Large intestine (tissue), 3 donors: ENCODE results near the gene CCDC134. TPM values are rescaled to one million over a fixed set of nuclear protein-coding genes. Genes with fewer than 3 reads are reported as not detected.

Experiments
- DNase-seq, 2 donors: peaks; one replicate each; pipeline versions ENCODE4 v3.0.0 to v3.0.0-alpha.2; 2013
- H3K27ac ChIP-seq: one replicate; pipeline ENCODE4 v1.5.1; 2013; ENCODE audit warnings: low read length
- H3K27me3 ChIP-seq: 2 replicates; pipeline ENCODE4 v1.6.1; 2013; ENCODE audit warnings: low read length; ENCODE audit not compliant: control insufficient read depth, insufficient read depth
- H3K36me3 ChIP-seq: 2 replicates; pipeline ENCODE4 v1.6.1; 2013; ENCODE audit warnings: low read length; ENCODE audit not compliant: control insufficient read depth, insufficient read depth
- H3K4me1 ChIP-seq: one replicate; pipeline ENCODE4 v1.6.1; 2013; ENCODE audit warnings: low read length; ENCODE audit not compliant: control insufficient read depth, insufficient read depth
- H3K4me3 ChIP-seq: one replicate; pipeline ENCODE4 v1.5.1; 2013; ENCODE audit warnings: low read length
- H3K9me3 ChIP-seq: one replicate; pipeline ENCODE4 v1.6.1; 2013; ENCODE audit warnings: mild to moderate bottlenecking, low read depth, low read length, moderate library complexity; ENCODE audit not compliant: control insufficient read depth
- WGBS: methylation state at CpG from one replicate; pipeline ENCODE4 v1.1.5; 2013; ENCODE audit warnings: low lambda C conversion rate; ENCODE audit not compliant: insufficient coverage; 5-methylcytosine and 5-hydroxymethylcytosine counted together
- polyA plus RNA-seq: library from polyadenylated mRNA; unstranded; fragments of 120-200 nt; gene quantifications from one replicate; pipeline ENCODE4 v1.2.1, GENCODE V29; 2013

The CCDC134 gene
- polyA plus RNA-seq, 1 donor, result 7.2 TPM

- no peaks in the 10 kb centered on the region for H3K27me3 ChIP-seq
- DNase-seq, result no peak
- H3K4me1 ChIP-seq, result no peaks in the 10 kb centered on the region
- H3K36me3 ChIP-seq, result peaks cover 32% of the 10 kb centered on the region
- 100% methylated on average over 1 of the region's 12 CpGs for WGBS
- H3K9me3 ChIP-seq, result no peaks in the 10 kb centered on the region
- H3K27ac ChIP-seq, result no peak overlapping the region
- H3K4me3 ChIP-seq, result no peak overlapping the region
These were observed 9.5 kb downstream of the CCDC134 start for GRCh38 chr22:41810022-41810421.

- H3K4me1 ChIP-seq, result no peaks in the 10 kb centered on the region
- H3K36me3 ChIP-seq, result peaks cover 39% of the 10 kb centered on the region
- DNase-seq, result no peak
- H3K9me3 ChIP-seq, result no peaks in the 10 kb centered on the region
- WGBS, result no CpG with 5 or more reads among the region's 16 CpGs
- H3K27ac ChIP-seq, result no peak overlapping the region
- no peaks in the 10 kb centered on the region for H3K27me3 ChIP-seq
- no peak overlapping the region for H3K4me3 ChIP-seq
These were observed 12.5 kb downstream of the CCDC134 start for GRCh38 chr22:41812805-41813545.

DNA sequence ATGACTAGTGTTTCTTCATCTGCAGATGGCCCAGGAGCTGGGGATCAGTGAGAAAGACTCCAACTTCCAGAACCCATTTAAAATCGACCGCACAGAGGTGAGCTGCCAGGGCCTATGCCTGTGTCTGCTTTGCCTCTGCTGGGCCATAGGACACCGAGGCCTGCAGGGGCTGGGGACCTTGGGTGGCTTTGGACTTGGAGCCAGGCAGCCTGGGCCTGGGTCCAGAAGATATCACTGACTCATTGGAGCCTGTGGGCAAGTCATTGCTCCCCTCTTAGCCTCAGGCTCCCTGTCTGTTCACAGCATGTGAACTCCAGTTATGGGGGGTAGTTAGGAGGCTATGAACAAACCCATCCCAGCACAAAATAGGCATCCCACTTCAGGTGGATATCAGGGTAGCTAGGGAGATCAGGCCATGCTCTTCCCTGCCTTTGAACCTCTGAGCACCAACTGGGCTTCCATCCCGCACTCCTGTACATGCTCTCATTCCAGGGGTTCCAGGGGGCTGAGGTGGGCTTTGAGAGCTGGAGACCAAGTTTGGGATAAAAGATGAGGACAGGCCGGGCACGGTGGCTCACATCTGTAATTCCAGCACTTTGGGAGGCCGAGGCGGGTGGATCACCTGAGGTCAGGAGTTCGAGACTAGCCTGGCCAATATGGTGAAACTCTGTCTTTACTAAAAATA, 13.4 kb downstream of the CCDC134 start:
- Histone ChIP-seq H3K9me3 (no peaks in the 10 kb centered on the region), H3K27ac (no peak overlapping the region), H3K27me3 (no peaks in the 10 kb centered on the region), H3K4me1 (no peaks in the 10 kb centered on the region), H3K4me3 (no peak overlapping the region), H3K36me3 (peaks cover 38% of the 10 kb centered on the region)
- no peak for DNase-seq
- no CpG with 5 or more reads among the region's 9 CpGs for WGBS

GRCh38 chr22:41815716-41816115, 15.2 kb downstream of the CCDC134 start:
- no CpG with 5 or more reads among the region's 3 CpGs for WGBS
- no peak overlapping the region for H3K27ac ChIP-seq
- DNase-seq, result no peak
- H3K36me3 ChIP-seq, result peaks cover 32% of the 10 kb centered on the region
- no peaks in the 10 kb centered on the region for H3K4me1 ChIP-seq
- H3K4me3 ChIP-seq, result no peak overlapping the region
- H3K9me3 ChIP-seq, result no peaks in the 10 kb centered on the region
- H3K27me3 ChIP-seq, result no peaks in the 10 kb centered on the region

- WGBS, result no CpG with 5 or more reads among the region's 1 CpG
- peaks cover 28% of the 10 kb centered on the region for H3K36me3 ChIP-seq
These were observed 15.8 kb downstream of the CCDC134 start for GRCh38 chr22:41816241-41816640.

DNA sequence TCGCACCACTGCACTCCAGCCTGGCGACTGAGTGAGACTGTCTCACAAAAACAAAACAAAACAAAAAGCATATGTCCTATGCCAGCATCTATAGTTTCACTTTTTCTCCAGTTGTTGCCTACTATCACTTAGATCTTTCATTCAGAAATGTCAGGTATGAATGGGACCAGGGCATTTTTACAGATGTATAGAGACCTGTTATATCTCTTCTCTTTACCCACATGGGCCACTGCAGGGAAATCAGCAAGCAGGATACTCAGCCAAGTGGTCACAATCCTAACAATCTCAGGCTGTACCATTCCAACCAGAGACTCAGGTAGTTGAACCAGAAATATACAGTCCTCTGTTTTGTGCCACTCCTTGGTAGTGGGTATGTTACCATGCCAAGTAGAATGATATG, 16.4 kb downstream of the CCDC134 start:
- Histone ChIP-seq H3K36me3 (peaks cover 26% of the 10 kb centered on the region), H3K4me1 (no peaks in the 10 kb centered on the region), H3K27ac (no peak overlapping the region), H3K27me3 (no peaks in the 10 kb centered on the region), H3K9me3 (no peaks in the 10 kb centered on the region), H3K4me3 (no peak overlapping the region)
- DNase-seq, result no peak
- no CpG with 5 or more reads among the region's 2 CpGs for WGBS

More at GRCh38 chr22:41816241-41816640, 15.8 kb downstream of the CCDC134 start:
- no peaks in the 10 kb centered on the region for H3K4me1 ChIP-seq
- H3K9me3 ChIP-seq, result no peaks in the 10 kb centered on the region
- DNase-seq, result no peak
- no peak overlapping the region for H3K4me3 ChIP-seq
- H3K27ac ChIP-seq, result no peak overlapping the region
- H3K27me3 ChIP-seq, result no peaks in the 10 kb centered on the region

GRCh38 chr22:41818011-41818410, 17.5 kb downstream of the CCDC134 start:
- H3K27ac ChIP-seq, result no peak overlapping the region
- H3K4me1 ChIP-seq, result no peaks in the 10 kb centered on the region
- H3K9me3 ChIP-seq, result no peaks in the 10 kb centered on the region
- no CpG with 5 or more reads among the region's 5 CpGs for WGBS
- H3K27me3 ChIP-seq, result no peaks in the 10 kb centered on the region
- peaks cover 22% of the 10 kb centered on the region for H3K36me3 ChIP-seq
- no peak for DNase-seq
- no peak overlapping the region for H3K4me3 ChIP-seq

GRCh38 chr22:41818596-41818995, 18.1 kb downstream of the CCDC134 start:
- no peak for DNase-seq
- H3K27me3 ChIP-seq, result no peaks in the 10 kb centered on the region
- no CpG with 5 or more reads among the region's 6 CpGs for WGBS
- no peaks in the 10 kb centered on the region for H3K4me1 ChIP-seq
- no peaks in the 10 kb centered on the region for H3K9me3 ChIP-seq
- H3K36me3 ChIP-seq, result peaks cover 19% of the 10 kb centered on the region
- H3K4me3 ChIP-seq, result no peak overlapping the region
- no peak overlapping the region for H3K27ac ChIP-seq

DNA sequence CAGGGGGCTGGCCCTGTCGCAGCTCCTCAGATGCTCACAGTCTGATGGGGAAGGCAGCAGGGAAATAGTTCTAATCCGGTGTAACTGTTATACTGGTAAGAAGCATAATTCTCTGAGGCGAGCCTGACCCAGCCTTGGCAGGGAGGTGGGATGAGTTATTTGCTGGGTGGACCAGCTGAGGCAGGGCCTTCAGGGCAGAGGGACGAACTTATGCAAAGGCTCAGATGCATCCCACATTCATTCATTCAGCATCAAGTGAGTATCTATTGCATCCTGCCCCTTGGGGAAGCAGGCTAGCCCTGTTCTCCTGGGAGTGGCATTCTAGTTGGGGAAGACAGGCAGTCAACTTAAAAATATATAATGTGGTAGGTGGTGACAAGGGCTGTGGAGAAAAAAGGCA, 18.8 kb downstream of the CCDC134 start:
- no CpG with 5 or more reads among the region's 4 CpGs for WGBS

GRCh38 chr22:41820447-41820846, 20.0 kb downstream of the CCDC134 start:
- Histone ChIP-seq H3K27ac (no peak overlapping the region), H3K4me1 (no peaks in the 10 kb centered on the region), H3K27me3 (no peaks in the 10 kb centered on the region), H3K36me3 (peaks cover 22% of the 10 kb centered on the region), H3K4me3 (no peak overlapping the region), H3K9me3 (no peaks in the 10 kb centered on the region)
- DNase-seq, result no peak
- 100% methylated on average over 1 of the region's 5 CpGs for WGBS

More for the DNA sequence above, 18.8 kb downstream of the CCDC134 start:
- no peaks in the 10 kb centered on the region for H3K9me3 ChIP-seq
- H3K4me1 ChIP-seq, result no peaks in the 10 kb centered on the region
- no peak for DNase-seq
- H3K27me3 ChIP-seq, result no peaks in the 10 kb centered on the region
- H3K27ac ChIP-seq, result no peak overlapping the region
- H3K36me3 ChIP-seq, result peaks cover 19% of the 10 kb centered on the region
- H3K4me3 ChIP-seq, result no peak overlapping the region
